Testis (tissue), 3 donors: ENCODE measurements around the gene GSTO2. TPM values are rescaled to one million over a fixed set of nuclear protein-coding genes. Genes with fewer than 3 reads are reported as not detected.

ENCODE experiments used
- DNase-seq: peaks from one replicate; pipeline ENCODE4 v3.0.0-alpha.2; 2019
- H3K27ac ChIP-seq, 2 donors: fragments of 200-600 bp; sonication (generic); one replicate each; pipeline ENCODE4 v1.5.1; 2019
- H3K27me3 ChIP-seq: fragments of 200-600 bp; sonication (generic); one replicate; pipeline ENCODE4 v1.5.1; 2019
- H3K36me3 ChIP-seq: fragments of 200-600 bp; sonication (generic); one replicate; pipeline ENCODE4 v1.5.1; 2017; ENCODE audit warnings: low read depth; ENCODE audit errors: missing control alignments
- H3K4me1 ChIP-seq: fragments of 200-600 bp; sonication (generic); one replicate; pipeline ENCODE4 v1.5.1; 2019
- H3K4me3 ChIP-seq, 2 donors: fragments of 200-600 bp; sonication (generic); one replicate each; pipeline ENCODE4 v1.5.1; 2017 to 2019
- H3K9me3 ChIP-seq: fragments of 200-600 bp; sonication (generic); one replicate; pipeline ENCODE4 v1.5.1; 2017
- CTCF ChIP-seq, 3 experiments: fragments of 450-650 bp in 2 of 3; fragments of 200-600 bp in 1 of 3; sonication (generic) in 1 of 3; IDR thresholded peaks; one replicate each; pipeline ENCODE4 v1.5.1; 2016 to 2019; ENCODE audit warnings: antibody characterized with exemption in 3 of 3, mild to moderate bottlenecking in 2 of 3, moderate library complexity in 1 of 3
- POLR2A ChIP-seq: fragments of 450-650 bp; IDR thresholded peaks from one replicate; pipeline ENCODE4 v1.6.1; 2017; ENCODE audit warnings: antibody characterized with exemption, mild to moderate bottlenecking, moderate library complexity
- whole genome bisulfite sequencing, 2 donors: methylation state at CpG; one replicate each; pipeline ENCODE4 v1.1.5; 2018; 5-methylcytosine and 5-hydroxymethylcytosine counted together
- intact Hi-C: fragments of 100-400 bp; cut with DNase I; formaldehyde crosslinking; loops from one replicate; pipeline ENCODE4 v1.15.1; 2023; ENCODE audit warnings: low total_unique reads
- polyA plus RNA-seq: library from polyadenylated mRNA; stranded (reverse); fragments of 350-450 nt; fragmentation: Illumina TruSeq; extraction: RNeasy Lipid Tissue Mini Kit (QIAGEN cat#74804); gene quantifications from one replicate; pipeline ENCODE4 v1.2.3, GENCODE V29; 2014; ENCODE audit warnings: low read depth, low replicate concordance; ENCODE audit not compliant: insufficient read depth
- total RNA-seq, 2 donors: library from RNA; depleted of rRNA; stranded (reverse); fragments of >200 nt; gene quantifications; one replicate each; pipeline ENCODE4 v1.2.3, GENCODE V29; 2016

The GSTO2 gene
- total and polyA plus RNA-seq, 3 donors from 2014 or later: 28.9 to 53.7 (median 51.7) TPM

GRCh38 chr10:104325436-104326435 lies 56.8 kb downstream of the GSTO2 start:
- peaks cover 76% of the 10 kb centered on the region for H3K4me1 ChIP-seq

GRCh38 chr10:104326991-104327610 lies 58.1 kb downstream of the GSTO2 start:
- Histone ChIP-seq H3K36me3 (no peaks in the 10 kb centered on the region), H3K27me3 (no peaks in the 10 kb centered on the region), H3K4me3 (no peak overlapping the region), H3K27ac (peak overlapping the region; percentile 69 to 88), H3K4me1 (peaks cover 79% of the 10 kb centered on the region), H3K9me3 (no peaks in the 10 kb centered on the region)
- intact Hi-C loops: no loop called here
- WGBS, 2 donors: 83 to 90% methylated on average over 9 of the region's 9 CpGs
- TF ChIP-seq CTCF (IDR thresholded peaks at IDR 0.05): no peak
- TF ChIP-seq POLR2A: no peak
- no peak for DNase-seq

More at GRCh38 chr10:104325436-104326435, 56.8 kb downstream of the GSTO2 start:
- TF ChIP-seq CTCF (IDR thresholded peaks at IDR 0.05): no peak
- TF ChIP-seq POLR2A: no peak
- H3K27me3 ChIP-seq: no peaks in the 10 kb centered on the region
- 56 to 60% methylated on average over 22 to 26 of the region's 28 CpGs for WGBS, 2 donors
- H3K36me3 ChIP-seq: no peaks in the 10 kb centered on the region
- no peaks in the 10 kb centered on the region for H3K9me3 ChIP-seq
- intact Hi-C loops: no loop called here
- H3K27ac ChIP-seq: peak overlapping the region; percentile 69 to 88
- H3K4me3 ChIP-seq: no peak overlapping the region
- DNase-seq: no peak

GRCh38 chr10:104327745-104328645 lies 59.0 kb downstream of the GSTO2 start:
- H3K27me3 ChIP-seq: no peaks in the 10 kb centered on the region
- H3K9me3 ChIP-seq: no peaks in the 10 kb centered on the region
- WGBS, 2 donors: 20 to 38% methylated on average over 20 of the region's 20 CpGs
- DNase-seq: peak; percentile 76
- H3K36me3 ChIP-seq: no peaks in the 10 kb centered on the region
- intact Hi-C loops: no loop called here
- TF ChIP-seq POLR2A (no peak), CTCF (IDR thresholded peaks at IDR 0.05) (no peak)
- H3K27ac ChIP-seq: peak overlapping the region; percentile 69 to 88
- no peak overlapping the region for H3K4me3 ChIP-seq
- H3K4me1 ChIP-seq: peaks cover 78% of the 10 kb centered on the region

GRCh38 chr10:104328646-104328895 lies 59.6 kb downstream of the GSTO2 start:
- Histone ChIP-seq H3K4me3 (no peak overlapping the region), H3K27me3 (no peaks in the 10 kb centered on the region), H3K4me1 (peaks cover 84% of the 10 kb centered on the region), H3K27ac (peak overlapping the region; percentile 69 to 88), H3K36me3 (no peaks in the 10 kb centered on the region), H3K9me3 (no peaks in the 10 kb centered on the region)
- TF ChIP-seq POLR2A (no peak), CTCF (IDR thresholded peaks at IDR 0.05) (no peak)
- intact Hi-C loops: no loop called here
- WGBS, 2 donors: 17 to 22% methylated on average over 3 of the region's 3 CpGs
- no peak for DNase-seq
